ENCODE measurements around the gene BLOC1S4. TPM values are rescaled to one million over a fixed set of nuclear protein-coding genes. Genes with fewer than 3 reads are reported as not detected.

Gene BLOC1S4
- total and polyA plus RNA-seq, 9 donors, result 8.6 to 10.0 (median 9.5) TPM

- no peaks in the 10 kb centered on the region for H3K36me3 ChIP-seq (ENCODE audit: control insufficient read depth, insufficient read depth, low read length)
- no peak overlapping the region for H3K4me3 ChIP-seq (ENCODE audit: low read length)
- no peaks in the 10 kb centered on the region for H3K27me3 ChIP-seq (ENCODE audit: control insufficient read depth, insufficient read depth, low read length)
- 42% methylated on average over 12 of the region's 23 CpGs for WGBS (ENCODE audit: insufficient coverage)
- H3K9me3 ChIP-seq (replicated peaks; ENCODE audit: control insufficient read depth, low read depth, low read length), result no peaks in the 10 kb centered on the region
- peak overlapping the region; percentile 42 for H3K27ac ChIP-seq (ENCODE audit: low read length)
- peak; percentile 76 for DNase-seq
- peaks cover 25% of the 10 kb centered on the region for H3K4me1 ChIP-seq (ENCODE audit: control insufficient read depth, insufficient read depth, low read length)
Observed at GRCh38 chr4:6688879-6689505, 27.0 kb upstream of the BLOC1S4 start.

- DNase-seq, result no peak
- 80% methylated on average over 15 of the region's 15 CpGs for WGBS (ENCODE audit: insufficient coverage)
- Histone ChIP-seq H3K4me1 (ENCODE audit: control insufficient read depth, insufficient read depth, low read length) (peaks cover 28% of the 10 kb centered on the region), H3K36me3 (ENCODE audit: control insufficient read depth, insufficient read depth, low read length) (no peaks in the 10 kb centered on the region), H3K9me3 (replicated peaks; ENCODE audit: control insufficient read depth, low read depth, low read length) (no peaks in the 10 kb centered on the region), H3K27ac (ENCODE audit: low read length) (peak overlapping the region; percentile 42), H3K27me3 (ENCODE audit: control insufficient read depth, insufficient read depth, low read length) (no peaks in the 10 kb centered on the region), H3K4me3 (ENCODE audit: low read length) (no peak overlapping the region)
Observed at GRCh38 chr4:6689506-6689960, 26.4 kb upstream of the BLOC1S4 start.

GRCh38 chr4:6692379-6692778 is 23.6 kb upstream of the BLOC1S4 start:
- H3K4me1 ChIP-seq (ENCODE audit: control insufficient read depth, insufficient read depth, low read length), result peaks cover 30% of the 10 kb centered on the region
- H3K4me3 ChIP-seq (ENCODE audit: low read length), result no peak overlapping the region
- no peaks in the 10 kb centered on the region for H3K9me3 ChIP-seq (replicated peaks; ENCODE audit: control insufficient read depth, low read depth, low read length)
- H3K27me3 ChIP-seq (ENCODE audit: control insufficient read depth, insufficient read depth, low read length), result no peaks in the 10 kb centered on the region
- no peak for DNase-seq
- H3K36me3 ChIP-seq (ENCODE audit: control insufficient read depth, insufficient read depth, low read length), result no peaks in the 10 kb centered on the region
- WGBS (ENCODE audit: insufficient coverage), result 50% methylated on average over 2 of the region's 8 CpGs
- H3K27ac ChIP-seq (ENCODE audit: low read length), result peak overlapping the region; percentile 29

- Histone ChIP-seq H3K27me3 (ENCODE audit: control insufficient read depth, insufficient read depth, low read length) (no peaks in the 10 kb centered on the region), H3K36me3 (ENCODE audit: control insufficient read depth, insufficient read depth, low read length) (no peaks in the 10 kb centered on the region), H3K4me3 (ENCODE audit: low read length) (no peak overlapping the region), H3K9me3 (replicated peaks; ENCODE audit: control insufficient read depth, low read depth, low read length) (no peaks in the 10 kb centered on the region), H3K4me1 (ENCODE audit: control insufficient read depth, insufficient read depth, low read length) (peaks cover 30% of the 10 kb centered on the region), H3K27ac (ENCODE audit: low read length) (peak overlapping the region; percentile 44)
- WGBS (ENCODE audit: insufficient coverage), result 100% methylated on average over 1 of the region's 3 CpGs
- DNase-seq, result peak; percentile 72
Observed at GRCh38 chr4:6692806-6693205, 23.2 kb upstream of the BLOC1S4 start.

GRCh38 chr4:6693231-6694176 is 22.5 kb upstream of the BLOC1S4 start, which contains the start of gene S100P:
TSS of gene S100P (plus strand) at chr4:6693878. CDS start at chr4:6693933, 55 bp downstream.
- WGBS (ENCODE audit: insufficient coverage), result 70% methylated on average over 24 of the region's 29 CpGs
- Histone ChIP-seq H3K4me3 (ENCODE audit: low read length) (no peak within 1 kb of the TSS), H3K36me3 (ENCODE audit: control insufficient read depth, insufficient read depth, low read length) (no peaks in the 10 kb centered on the region), H3K27ac (ENCODE audit: low read length) (peak within 1 kb of the TSS; percentile 44), H3K4me1 (ENCODE audit: control insufficient read depth, insufficient read depth, low read length) (peaks cover 30% of the 10 kb centered on the region), H3K27me3 (ENCODE audit: control insufficient read depth, insufficient read depth, low read length) (no peaks in the 10 kb centered on the region), H3K9me3 (replicated peaks; ENCODE audit: control insufficient read depth, low read depth, low read length) (no peaks in the 10 kb centered on the region)
- DNase-seq, result no peak

GRCh38 chr4:6694177-6694901 is 21.6 kb upstream of the BLOC1S4 start:
- no peaks in the 10 kb centered on the region for H3K9me3 ChIP-seq (replicated peaks; ENCODE audit: control insufficient read depth, low read depth, low read length)
- peaks cover 21% of the 10 kb centered on the region for H3K4me1 ChIP-seq (ENCODE audit: control insufficient read depth, insufficient read depth, low read length)
- H3K4me3 ChIP-seq (ENCODE audit: low read length), result no peak overlapping the region
- H3K27me3 ChIP-seq (ENCODE audit: control insufficient read depth, insufficient read depth, low read length), result no peaks in the 10 kb centered on the region
- DNase-seq, result no peak
- H3K36me3 ChIP-seq (ENCODE audit: control insufficient read depth, insufficient read depth, low read length), result no peaks in the 10 kb centered on the region
- WGBS (ENCODE audit: insufficient coverage), result 57% methylated on average over 11 of the region's 16 CpGs
- H3K27ac ChIP-seq (ENCODE audit: low read length), result no peak overlapping the region

GRCh38 chr4:6695660-6696610 is 20.0 kb upstream of the BLOC1S4 start:
- Histone ChIP-seq H3K27ac (ENCODE audit: low read length) (no peak overlapping the region), H3K27me3 (ENCODE audit: control insufficient read depth, insufficient read depth, low read length) (no peaks in the 10 kb centered on the region), H3K9me3 (replicated peaks; ENCODE audit: control insufficient read depth, low read depth, low read length) (no peaks in the 10 kb centered on the region), H3K4me1 (ENCODE audit: control insufficient read depth, insufficient read depth, low read length) (peaks cover 13% of the 10 kb centered on the region), H3K4me3 (ENCODE audit: low read length) (no peak overlapping the region), H3K36me3 (ENCODE audit: control insufficient read depth, insufficient read depth, low read length) (no peaks in the 10 kb centered on the region)
- DNase-seq, result no peak
- 77% methylated on average over 15 of the region's 18 CpGs for WGBS (ENCODE audit: insufficient coverage)

GRCh38 chr4:6696611-6697010 is 19.4 kb upstream of the BLOC1S4 start:
- no peaks in the 10 kb centered on the region for H3K36me3 ChIP-seq (ENCODE audit: control insufficient read depth, insufficient read depth, low read length)
- peaks cover 13% of the 10 kb centered on the region for H3K4me1 ChIP-seq (ENCODE audit: control insufficient read depth, insufficient read depth, low read length)
- no peak overlapping the region for H3K4me3 ChIP-seq (ENCODE audit: low read length)
- no peaks in the 10 kb centered on the region for H3K9me3 ChIP-seq (replicated peaks; ENCODE audit: control insufficient read depth, low read depth, low read length)
- DNase-seq, result no peak
- H3K27ac ChIP-seq (ENCODE audit: low read length), result no peak overlapping the region
- no peaks in the 10 kb centered on the region for H3K27me3 ChIP-seq (ENCODE audit: control insufficient read depth, insufficient read depth, low read length)
- 70% methylated on average over 8 of the region's 8 CpGs for WGBS (ENCODE audit: insufficient coverage)

GRCh38 chr4:6697131-6697530 is 18.8 kb upstream of the BLOC1S4 start:
- WGBS (ENCODE audit: insufficient coverage), result 81% methylated on average over 3 of the region's 6 CpGs
- no peak for DNase-seq
- peaks cover 13% of the 10 kb centered on the region for H3K4me1 ChIP-seq (ENCODE audit: control insufficient read depth, insufficient read depth, low read length)
- no peaks in the 10 kb centered on the region for H3K27me3 ChIP-seq (ENCODE audit: control insufficient read depth, insufficient read depth, low read length)
- no peaks in the 10 kb centered on the region for H3K36me3 ChIP-seq (ENCODE audit: control insufficient read depth, insufficient read depth, low read length)
- no peaks in the 10 kb centered on the region for H3K9me3 ChIP-seq (replicated peaks; ENCODE audit: control insufficient read depth, low read depth, low read length)
- H3K27ac ChIP-seq (ENCODE audit: low read length), result no peak overlapping the region
- H3K4me3 ChIP-seq (ENCODE audit: low read length), result no peak overlapping the region
